GM19238 (cell line): ENCODE data around the gene CACNA1G.

Source experiments
- DNase-seq: peaks from one replicate; pipeline ENCODE4 v3.0.0; 2011; ENCODE audit warnings: low spot score; ENCODE audit not compliant: insufficient read length

Gene CACNA1G

DNA sequence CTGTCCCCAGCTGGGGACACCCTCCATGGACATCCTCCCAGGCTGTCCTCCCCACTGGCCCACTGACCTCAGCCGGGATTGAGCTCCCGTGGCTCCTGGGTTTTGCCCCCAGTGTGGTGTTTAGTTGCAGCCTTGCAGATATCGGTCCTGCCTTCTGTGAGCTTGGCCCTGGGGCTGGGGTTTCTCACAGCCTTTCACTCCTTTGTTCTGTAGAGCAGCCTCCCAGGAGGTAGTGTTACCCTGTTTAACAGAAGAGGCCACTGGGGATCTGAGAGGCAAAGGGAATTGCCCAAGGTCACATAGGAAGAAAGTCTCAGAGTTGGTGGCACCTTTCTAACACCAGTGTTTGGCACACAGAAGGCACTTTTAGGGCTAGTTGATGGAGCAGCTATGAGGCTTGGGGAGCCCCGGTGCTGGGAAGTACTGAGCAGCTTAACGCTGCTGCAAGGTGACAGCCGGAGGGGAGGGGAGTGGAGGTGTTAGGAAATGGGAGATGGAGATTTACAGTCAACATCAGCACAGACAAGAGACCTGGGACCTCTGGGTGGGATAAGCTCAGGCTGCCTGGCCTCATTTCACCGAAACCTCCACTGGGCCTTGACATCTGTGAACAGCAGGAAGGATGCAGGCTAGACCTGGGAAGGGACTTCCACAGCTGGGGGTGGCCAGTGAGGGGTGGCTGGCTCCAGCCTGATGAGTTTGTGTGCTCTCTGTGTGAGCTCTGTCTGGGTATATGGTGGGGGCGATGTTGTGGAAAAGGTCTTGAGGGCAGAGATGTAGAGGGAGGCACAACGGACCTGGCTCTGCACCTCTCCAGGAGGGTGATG, 26.1 kb downstream of the CACNA1G start:
- DNase-seq: no peak

DNA sequence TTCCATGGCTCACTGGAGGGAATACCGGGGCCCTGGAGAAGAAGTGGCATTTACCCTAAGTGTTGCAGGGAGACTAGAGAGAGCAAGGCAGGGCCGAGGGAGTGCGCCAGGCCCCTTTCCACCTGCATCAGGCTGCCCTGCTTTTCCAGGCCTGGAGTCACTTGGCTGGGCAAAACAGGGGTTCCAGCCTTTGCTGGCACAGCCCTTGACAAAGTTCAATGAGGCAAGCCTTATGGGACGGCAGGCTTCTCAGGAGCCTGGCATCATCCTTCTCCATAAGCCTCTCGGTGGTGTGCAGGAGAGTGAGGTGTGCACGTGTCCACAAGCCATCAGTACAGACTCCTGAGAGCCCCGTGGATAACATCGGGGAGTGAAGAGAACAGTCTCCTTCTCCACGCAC, 27.1 kb downstream of the CACNA1G start:
- DNase-seq: no peak

DNA sequence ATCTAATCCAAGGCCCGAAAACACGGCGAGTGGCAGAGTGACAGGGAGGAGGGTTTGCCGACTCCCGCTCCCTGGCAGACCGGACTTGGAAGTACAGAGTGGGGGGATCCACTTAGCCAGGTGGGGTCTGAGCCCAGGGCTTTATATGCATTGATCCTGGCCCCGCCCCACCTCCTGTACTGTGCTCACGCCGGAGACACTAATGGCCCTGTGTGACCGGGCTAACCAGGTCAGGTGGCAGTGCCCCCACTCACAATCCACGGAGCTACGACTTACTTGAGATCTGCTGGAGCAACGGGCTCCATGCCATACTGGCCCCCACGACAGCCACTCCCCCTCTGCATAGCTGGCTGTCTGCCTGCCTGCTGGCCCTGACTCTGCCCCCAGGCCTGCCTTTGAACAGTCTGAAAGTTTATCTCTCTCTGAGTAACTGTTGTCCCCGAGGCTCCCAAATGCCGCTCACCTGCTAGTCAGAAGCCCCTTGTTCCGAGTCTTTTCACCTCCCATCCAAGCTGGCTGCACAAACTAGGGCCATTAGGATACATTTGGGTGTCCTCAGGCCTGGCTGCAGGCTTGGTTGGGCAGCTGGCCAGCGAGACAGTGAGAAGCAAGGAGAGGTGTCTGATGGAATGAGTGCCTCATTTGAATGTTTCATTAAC, 28.0 kb downstream of the CACNA1G start:
- DNase-seq: no peak

DNA sequence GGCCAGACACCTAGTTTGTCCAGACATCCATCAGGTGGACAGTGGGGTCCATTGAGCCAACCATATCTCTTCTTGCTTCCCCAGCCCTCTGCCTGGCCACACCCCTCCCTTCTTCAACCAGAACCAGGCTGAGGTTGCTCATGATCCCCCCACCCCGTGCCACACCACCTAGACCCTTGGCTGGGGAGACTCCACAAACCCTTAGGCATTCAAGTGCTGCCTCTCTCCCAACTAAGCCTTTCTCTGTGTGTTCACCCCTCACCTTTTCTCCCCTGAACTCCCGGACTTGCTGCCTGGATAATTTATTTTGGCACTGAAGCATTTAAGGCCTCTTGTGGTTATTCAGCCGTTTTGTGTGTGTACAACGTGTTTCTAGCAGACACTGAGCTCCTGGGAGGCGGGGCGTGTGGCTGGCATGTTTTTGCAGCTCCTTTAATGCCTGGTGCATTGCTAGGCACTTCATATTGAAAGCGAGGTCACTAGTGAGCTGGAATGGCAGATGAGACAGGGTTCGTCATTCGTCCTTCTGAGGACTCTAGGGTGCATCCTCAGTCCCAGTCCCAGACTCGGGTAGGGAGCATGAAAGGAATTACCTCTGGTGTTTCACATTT, 28.7 kb downstream of the CACNA1G start:
- no peak for DNase-seq

DNA sequence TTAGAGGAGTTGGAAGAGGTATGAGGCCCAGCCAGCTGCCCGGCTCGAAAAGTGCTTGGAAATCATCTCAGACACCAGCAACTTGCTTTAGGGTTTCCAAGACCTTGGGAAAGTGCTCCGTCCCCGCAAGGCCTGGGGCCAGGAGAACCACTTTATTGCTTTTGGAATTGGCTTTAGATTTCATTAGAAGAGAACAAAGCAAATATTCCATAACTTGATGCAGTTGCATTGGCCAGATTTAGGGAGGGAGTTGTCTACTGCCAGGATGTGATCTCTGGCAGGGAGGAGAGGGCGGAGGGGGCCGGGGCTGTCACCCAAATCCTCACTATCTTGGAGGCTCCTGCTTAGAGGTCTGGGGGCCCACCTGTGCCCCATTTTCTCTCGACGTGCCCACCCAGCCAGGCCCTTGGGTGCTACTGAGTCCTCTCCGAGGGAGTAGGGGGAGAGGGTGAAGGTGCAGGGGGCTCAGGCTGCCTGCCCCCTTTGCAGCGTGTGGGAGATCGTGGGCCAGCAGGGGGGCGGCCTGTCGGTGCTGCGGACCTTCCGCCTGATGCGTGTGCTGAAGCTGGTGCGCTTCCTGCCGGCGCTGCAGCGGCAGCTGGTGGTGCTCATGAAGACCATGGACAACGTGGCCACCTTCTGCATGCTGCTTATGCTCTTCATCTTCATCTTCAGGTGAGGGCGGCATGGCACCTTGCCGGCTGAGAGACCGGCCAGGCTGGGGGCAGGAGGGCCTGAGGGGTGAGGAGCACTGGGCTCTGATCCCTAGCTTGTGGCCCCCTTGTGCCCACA, 30.6 kb downstream of the CACNA1G start:
- no peak for DNase-seq

DNA sequence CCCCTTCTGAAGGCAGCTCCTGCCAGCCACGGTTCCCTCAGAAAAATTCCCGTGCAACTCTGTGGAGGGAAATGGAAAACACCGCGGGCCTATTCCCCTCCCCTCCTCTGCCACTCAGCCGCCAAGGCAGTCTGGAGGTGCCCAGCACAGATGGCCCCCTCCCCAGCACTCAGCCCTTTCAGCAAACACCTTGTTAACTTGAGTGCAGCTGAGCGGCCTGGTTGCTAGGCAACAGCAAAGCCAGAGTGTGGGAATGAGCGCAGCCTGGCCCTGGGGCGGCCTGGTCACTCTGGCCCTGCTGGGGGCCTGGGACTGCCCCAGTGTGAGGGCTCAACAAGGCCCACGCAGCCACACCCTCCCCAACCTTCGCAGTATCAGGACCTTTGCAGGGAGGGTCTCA, 32.8 kb downstream of the CACNA1G start:
- no peak for DNase-seq

DNA sequence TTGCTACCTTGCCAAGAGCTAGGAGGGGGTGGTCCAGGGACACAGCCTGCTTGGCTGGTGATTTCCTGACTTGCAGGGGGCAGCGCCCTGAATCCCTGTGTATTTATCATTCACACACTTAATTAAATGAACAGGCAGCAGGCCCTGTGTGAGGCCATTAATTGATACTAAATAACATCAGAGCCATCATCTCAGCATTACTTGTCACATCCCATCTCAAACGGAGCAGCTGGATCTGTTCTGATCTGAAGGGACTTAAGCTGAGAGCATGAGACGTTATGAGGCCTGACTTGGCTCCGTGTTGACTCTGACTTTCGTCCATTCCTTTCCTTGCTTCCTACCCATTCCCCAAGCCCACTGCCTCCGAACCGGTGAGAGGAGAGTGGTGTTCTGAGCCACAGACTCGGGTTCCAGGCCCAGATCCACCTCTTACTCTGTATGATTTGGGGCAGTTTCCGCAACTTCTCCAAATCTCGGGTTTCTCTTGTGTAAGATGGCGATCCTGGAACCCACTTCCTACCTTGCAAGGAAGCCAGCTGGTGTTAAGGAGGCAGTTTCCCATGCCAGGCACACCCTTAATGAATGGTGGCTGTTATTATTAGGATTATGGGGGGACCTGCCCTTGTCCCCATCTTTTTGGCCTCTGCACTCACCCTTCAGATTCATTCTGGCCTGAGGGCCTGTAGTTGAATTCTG, 33.8 kb downstream of the CACNA1G start:
- no peak for DNase-seq

DNA sequence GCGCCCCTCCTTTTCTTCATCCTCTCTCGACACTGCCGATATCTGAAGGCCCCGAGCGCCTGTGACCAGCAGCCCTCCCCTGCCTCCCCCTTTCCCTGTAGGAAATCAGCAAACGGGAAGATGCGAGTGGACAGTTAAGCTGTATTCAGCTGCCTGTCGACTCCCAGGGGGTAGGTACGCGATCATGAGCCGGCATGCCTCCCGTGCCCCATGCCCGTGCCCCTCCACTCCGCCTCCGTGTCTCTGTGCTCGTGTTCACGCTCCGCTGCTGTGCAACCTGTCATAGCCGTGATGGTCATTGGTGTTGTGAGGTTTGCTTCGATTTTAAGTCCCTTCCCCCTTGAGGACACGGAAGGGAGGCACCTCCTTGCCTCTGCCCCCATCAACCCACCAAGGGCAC, 34.4 kb downstream of the CACNA1G start:
- no peak for DNase-seq

DNA sequence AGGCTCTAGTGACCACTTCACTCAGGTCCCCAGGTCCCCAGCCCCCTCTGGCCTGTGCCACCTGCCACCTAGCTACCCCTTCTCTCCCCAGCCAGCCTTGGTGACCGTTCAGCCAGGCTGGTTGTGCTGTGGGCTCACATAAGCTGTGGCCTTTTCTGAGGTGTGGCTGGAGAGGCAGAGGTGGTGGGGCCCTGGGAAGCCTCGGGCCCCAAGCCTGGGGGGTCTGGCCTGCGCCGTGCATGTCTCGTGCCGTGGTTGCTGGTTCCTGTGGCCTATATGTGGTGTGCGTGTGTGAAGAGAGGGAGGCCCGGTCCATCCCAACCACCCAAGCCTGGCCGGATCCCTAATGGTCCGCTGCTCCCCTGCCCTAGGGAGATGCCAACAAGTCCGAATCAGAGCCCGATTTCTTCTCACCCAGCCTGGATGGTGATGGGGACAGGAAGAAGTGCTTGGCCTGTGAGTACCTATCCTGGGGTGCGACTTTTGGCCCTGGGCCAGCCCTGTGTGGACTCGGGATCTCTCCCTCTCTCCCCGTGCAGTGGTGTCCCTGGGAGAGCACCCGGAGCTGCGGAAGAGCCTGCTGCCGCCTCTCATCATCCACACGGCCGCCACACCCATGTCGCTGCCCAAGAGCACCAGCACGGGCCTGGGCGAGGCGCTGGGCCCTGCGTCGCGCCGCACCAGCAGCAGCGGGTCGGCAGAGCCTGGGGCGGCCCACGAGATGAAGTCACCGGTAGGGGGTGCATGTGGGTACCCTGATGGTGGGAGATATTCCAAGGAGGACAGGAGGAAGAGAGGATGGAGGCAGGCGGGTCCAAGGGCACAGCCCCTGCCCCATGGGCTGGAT, 35.9 kb downstream of the CACNA1G start:
- no peak for DNase-seq

DNA sequence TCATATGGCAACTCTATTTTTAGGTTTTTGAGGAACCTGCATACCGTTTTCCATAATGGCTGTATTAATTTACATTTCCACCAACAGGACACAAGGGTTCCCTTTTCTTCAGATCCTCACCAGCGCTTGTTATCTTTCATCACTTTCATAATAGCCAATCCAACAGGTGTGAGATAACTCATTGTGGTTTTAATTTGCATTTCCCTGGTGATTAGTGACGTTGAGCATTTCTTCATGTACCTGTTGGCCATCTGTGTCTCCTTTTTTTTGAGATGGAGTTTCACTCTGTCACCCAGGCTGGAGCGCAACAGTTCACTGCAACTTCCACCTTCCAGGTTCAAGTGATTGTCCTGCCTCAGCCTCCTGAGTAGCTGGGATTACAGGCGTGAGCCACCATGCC, 38.0 kb downstream of the CACNA1G start:
- no peak for DNase-seq

DNA sequence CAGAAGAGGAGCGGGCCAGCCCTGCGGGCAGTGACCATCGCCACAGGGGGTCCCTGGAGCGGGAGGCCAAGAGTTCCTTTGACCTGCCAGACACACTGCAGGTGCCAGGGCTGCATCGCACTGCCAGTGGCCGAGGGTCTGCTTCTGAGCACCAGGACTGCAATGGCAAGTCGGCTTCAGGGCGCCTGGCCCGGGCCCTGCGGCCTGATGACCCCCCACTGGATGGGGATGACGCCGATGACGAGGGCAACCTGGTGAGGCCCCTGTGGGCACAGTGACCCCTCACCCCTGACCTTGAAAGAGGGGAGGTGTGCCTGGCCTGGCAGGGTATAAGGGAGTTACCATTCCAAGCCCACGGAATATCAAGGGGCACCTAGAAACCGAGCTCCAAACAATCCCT, 39.1 kb downstream of the CACNA1G start:
- DNase-seq: no peak

DNA sequence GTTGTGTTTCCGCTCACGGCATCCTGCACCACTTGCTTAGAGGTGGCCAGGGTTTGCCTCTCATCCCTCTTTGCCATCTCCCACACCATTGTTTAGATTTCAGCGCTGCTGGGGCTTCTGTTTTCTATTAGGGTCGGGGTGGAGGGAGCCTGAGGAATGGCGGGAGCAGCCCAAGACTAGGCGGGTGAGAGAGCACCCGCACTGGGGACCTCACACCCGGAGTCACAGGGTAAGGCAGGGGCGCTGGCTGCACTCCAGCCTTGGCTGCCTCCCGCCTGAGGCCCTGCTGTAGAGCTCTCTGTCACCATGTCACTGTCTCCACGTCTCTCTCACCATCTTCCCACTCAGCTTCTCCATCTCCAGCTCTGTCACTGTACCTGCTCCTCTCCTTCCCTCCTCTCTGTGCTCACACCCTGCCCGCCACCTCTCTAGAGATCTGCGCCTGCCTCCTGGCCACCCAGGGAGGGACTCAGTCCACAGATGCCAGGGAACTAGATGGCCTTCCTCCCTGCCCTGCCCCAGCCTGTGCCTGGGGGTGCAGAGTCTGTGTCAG, 41.4 kb downstream of the CACNA1G start:
- no peak for DNase-seq

DNA sequence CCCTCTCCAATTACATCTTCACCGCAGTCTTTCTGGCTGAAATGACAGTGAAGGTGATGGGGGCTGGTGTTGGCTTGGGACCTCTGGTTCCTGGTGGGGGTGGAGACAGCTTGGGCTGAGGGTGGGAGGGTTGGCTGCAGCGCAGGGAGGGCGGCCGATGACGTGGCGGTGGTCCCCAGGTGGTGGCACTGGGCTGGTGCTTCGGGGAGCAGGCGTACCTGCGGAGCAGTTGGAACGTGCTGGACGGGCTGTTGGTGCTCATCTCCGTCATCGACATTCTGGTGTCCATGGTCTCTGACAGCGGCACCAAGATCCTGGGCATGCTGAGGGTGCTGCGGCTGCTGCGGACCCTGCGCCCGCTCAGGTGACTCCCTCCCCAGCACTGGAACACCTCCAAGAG, 42.3 kb downstream of the CACNA1G start:
- DNase-seq: no peak

DNA sequence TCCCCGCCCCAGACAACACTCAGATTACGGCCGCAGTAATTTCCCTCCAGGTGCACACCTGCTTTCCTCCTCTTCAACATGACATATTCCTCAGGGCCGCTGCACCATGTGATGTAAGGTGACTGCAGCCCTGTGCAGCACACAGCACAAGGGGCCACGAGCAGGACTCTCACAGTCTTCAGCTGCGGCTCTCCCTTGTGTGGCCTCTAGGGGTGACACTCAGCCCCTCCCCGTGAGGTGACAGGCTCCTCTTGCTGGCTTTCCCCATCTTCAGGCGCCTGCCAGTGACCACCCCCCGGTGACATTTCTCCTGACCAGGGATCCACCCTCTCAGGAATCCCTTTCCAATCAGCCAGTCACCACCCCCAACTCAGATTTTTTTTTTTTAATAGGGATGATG, 42.8 kb downstream of the CACNA1G start:
- no peak for DNase-seq

DNA sequence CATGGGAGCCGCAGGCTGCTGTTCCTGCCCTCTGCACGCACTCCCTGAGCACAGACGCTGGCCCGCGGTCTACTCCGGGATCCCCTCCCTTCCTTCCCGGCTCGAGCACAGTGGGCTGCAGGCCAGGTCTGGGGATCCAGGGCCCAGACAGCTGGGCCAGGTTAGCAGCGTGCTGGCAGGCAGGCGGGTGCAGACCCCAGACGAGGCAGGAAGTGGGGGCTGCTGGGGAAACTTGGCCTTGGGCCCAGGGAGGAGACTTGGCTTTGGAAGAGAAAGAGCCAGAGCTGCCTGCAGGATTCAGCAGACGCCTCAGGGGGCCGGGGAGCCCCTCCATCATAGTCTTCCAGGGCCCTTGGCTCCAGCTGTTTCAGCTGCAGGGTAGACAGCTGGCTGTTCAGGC, 44.0 kb downstream of the CACNA1G start:
- DNase-seq: no peak

DNA sequence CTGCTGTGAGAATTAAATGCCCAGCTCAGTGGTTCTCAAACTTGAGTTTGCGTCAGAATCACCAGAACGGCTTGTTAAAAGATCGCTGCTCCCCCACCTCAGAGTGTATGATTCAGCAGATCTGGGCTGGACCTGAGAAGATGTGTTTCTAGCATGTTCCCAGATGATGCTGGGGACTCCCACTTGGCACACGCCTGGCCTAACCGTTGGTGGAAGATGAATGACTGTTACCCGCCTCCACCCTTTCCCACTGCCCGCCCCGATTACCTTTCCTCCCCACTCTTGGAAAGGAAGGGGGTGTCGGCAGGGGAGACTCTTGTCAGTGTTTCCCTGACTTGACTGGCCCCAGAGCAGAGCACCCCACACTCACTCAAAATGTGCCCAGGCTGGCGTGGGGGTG, 44.9 kb downstream of the CACNA1G start:
- no peak for DNase-seq

DNA sequence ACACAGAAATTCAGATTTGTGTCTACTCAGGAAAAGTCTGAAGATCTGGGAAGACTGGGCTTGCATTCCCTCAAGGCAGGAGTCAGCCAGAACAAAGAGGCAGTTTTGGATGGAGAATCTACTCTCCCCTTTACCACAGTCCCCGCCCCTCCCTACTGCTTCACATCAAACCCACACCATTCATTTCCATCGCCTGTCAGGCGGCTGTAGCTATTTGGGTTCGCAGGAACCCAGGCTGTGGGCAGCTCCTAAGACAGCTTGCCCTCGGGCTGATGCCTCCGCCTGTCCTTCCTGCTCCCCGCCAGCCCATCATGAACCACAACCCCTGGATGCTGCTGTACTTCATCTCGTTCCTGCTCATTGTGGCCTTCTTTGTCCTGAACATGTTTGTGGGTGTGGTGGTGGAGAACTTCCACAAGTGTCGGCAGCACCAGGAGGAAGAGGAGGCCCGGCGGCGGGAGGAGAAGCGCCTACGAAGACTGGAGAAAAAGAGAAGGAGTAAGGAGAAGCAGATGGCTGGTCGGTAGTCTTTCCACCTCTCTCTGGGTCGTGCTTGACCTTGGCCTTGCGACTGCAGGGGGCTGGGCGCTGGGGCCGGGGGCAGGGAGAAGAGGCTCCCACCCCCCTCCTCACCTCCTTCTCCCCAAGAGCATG, 47.1 kb downstream of the CACNA1G start:
- no peak for DNase-seq

DNA sequence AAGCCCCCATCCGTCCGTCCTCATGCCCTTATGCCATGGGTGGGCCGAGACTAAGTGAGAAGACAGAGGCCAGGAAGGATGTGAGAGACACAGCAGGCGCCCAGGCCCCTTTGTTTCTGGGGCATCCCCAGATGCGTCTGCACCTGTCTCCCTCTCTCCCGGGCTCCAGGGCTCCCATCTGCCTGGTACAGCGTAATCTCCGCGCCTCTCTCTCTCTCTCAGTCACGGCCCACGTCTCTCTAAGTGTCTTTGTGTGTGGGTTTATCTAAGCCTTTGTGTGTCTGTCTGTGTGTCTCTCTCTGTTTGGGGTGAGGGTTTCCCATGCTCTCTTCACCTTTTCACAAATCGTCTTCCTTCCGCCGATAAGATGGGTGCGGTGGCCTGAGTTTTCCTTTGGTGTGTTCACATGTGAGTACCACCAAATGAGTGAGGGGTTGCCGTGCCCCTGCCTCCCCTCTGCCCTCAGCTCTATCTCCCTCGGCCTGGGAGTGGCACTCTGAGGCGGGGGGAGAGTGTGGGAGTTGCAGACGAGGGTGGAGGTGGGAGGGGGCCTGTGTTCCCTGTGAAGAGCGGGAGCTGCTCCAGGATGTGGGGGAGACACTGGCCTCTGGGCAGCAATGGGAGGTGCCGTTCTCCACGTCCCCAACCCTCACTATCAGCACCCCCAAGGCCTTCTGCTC, 48.3 kb downstream of the CACNA1G start:
- DNase-seq: no peak
